Sigmoid colon (tissue), 7 donors: Measurements from ENCODE around the gene DRD5. TPM values are rescaled to one million over a fixed set of nuclear protein-coding genes. Genes with fewer than 3 reads are reported as not detected.

ENCODE experiments used
- DNase-seq: peaks from one replicate; pipeline ENCODE4 v3.0.0-alpha.2; 2019
- H3K27ac ChIP-seq, 4 donors: fragments of 200-600 bp; sonication (generic); one replicate each; pipeline ENCODE4 v1.5.1; 2016 to 2019; ENCODE audit warnings: mild to moderate bottlenecking in 1 of 4
- H3K27me3 ChIP-seq, 3 donors: fragments of 200-600 bp; sonication (generic); one replicate each; pipeline ENCODE4 v1.5.1; 2019; ENCODE audit warnings: mild to moderate bottlenecking in 1 of 3
- H3K36me3 ChIP-seq, 4 donors: fragments of 200-600 bp; sonication (generic); one replicate each; pipeline ENCODE4 v1.5.1; 2016 to 2019
- H3K4me1 ChIP-seq, 4 donors: fragments of 200-600 bp; sonication (generic); one replicate each; pipeline ENCODE4 v1.5.1; 2017 to 2019
- H3K4me3 ChIP-seq, 4 donors: fragments of 200-600 bp; sonication (generic); one replicate each; pipeline ENCODE4 v1.5.1; 2017 to 2019; ENCODE audit warnings: mild to moderate bottlenecking in 2 of 4, moderate library complexity in 1 of 4
- H3K9me3 ChIP-seq, 4 donors: fragments of 200-600 bp in 3 of 4; sonication (generic) in 3 of 4; one replicate each; pipeline versions ENCODE4 v1.5.1 to v1.6.1; 2013 to 2019
- EP300 ChIP-seq, 4 donors: sonication (generic); formaldehyde crosslinking; IDR thresholded peaks; one replicate each; pipeline ENCODE4 v1.6.1; 2017; ENCODE audit warnings: antibody characterized with exemption in 4 of 4
- POLR2A ChIP-seq, 2 donors: fragments of 450-650 bp; IDR thresholded peaks; one replicate each; pipeline ENCODE4 v1.6.1; 2016; ENCODE audit warnings: antibody characterized with exemption in 2 of 2, mild to moderate bottlenecking in 2 of 2, moderate library complexity in 2 of 2
- POLR2AphosphoS5 ChIP-seq, 4 donors: sonication (generic); formaldehyde crosslinking; IDR thresholded peaks; one replicate each; pipeline ENCODE4 v1.6.1; 2017; ENCODE audit warnings: antibody characterized with exemption in 4 of 4
- WGBS, 2 donors: extraction: QIAGEN DNeasy Blood & Tissue Kit; methylation state at CpG; one replicate each; pipeline ENCODE4 v1.1.7; 2013; 5-methylcytosine and 5-hydroxymethylcytosine counted together
- intact Hi-C: fragments of 100-400 bp; cut with DNase I; formaldehyde crosslinking; loops from one replicate; pipeline ENCODE4 v1.15.1; 2023
- polyA plus RNA-seq, 3 donors: library from polyadenylated mRNA; stranded (reverse); fragments of 200-250 nt; gene quantifications; one replicate each; pipeline ENCODE4 v1.2.3, GENCODE V29; 2013
- small RNA-seq, 3 donors: library from RNA; depleted of rRNA; stranded (forward); fragments of <200 nt; gene quantifications; one replicate each; pipeline ENCODE3, GENCODE V24; 2016
- total RNA-seq, 4 donors: library from RNA; depleted of rRNA; stranded (reverse); fragments of >200 nt; gene quantifications; one replicate each; pipeline ENCODE4 v1.1.0, GENCODE V29; 2016
- TF ChIP-seq, protein P1 (sequence below), 4 experiments: fragments of 450-650 bp in 3 of 4; fragments of 200-600 bp in 1 of 4; IDR thresholded peaks; one replicate each; pipeline ENCODE4 v1.5.1; 2016 to 2019; ENCODE audit warnings: antibody characterized with exemption in 4 of 4, mild to moderate bottlenecking in 3 of 4, moderate library complexity in 2 of 4
- donor health status: healthy with polysubstance abuse.
- donor health status: Bipolar disorder and iron deficiency.
- donor health status: healthy.

The DRD5 gene
- total and polyA plus RNA-seq, 7 donors, result 0.03 to 0.54 TPM; not detected in 5

DNA sequence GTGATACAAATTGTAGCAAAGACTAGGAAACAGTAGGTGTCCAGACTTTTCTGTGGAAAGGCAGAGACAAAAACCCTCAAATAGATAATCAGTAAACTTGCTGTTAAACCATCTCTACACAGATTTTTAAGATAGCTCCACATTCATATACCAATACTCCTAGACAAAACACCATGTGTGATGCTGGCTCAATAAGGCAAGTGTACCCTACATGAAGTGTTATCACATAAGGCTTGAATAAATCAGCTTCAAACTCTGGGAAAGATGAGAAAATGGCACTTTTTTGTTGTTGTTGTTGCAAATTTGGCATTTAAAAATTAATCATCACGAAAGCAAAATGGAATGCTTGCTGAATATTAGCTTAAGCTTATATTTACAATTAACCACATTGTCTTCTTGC, 45.1 kb downstream of the DRD5 start:
- Histone ChIP-seq H3K4me3 (no peak overlapping the region), H3K9me3 (no peaks in the 10 kb centered on the region), H3K27me3 (no peaks in the 10 kb centered on the region), H3K4me1 (no peaks in the 10 kb centered on the region), H3K36me3 (no peaks in the 10 kb centered on the region), H3K27ac (no peak overlapping the region)
- WGBS, 2 donors, result 95% methylated on average over 1 of the region's 1 CpG
- no peak for TF ChIP-seq EP300 (IDR thresholded peaks at IDR 0.05)
- no peak for TF ChIP-seq POLR2A (IDR thresholded peaks at IDR 0.05)
- no peak for TF ChIP-seq POLR2AphosphoS5 (IDR thresholded peaks at IDR 0.05)
- TF ChIP-seq, protein P1, sequence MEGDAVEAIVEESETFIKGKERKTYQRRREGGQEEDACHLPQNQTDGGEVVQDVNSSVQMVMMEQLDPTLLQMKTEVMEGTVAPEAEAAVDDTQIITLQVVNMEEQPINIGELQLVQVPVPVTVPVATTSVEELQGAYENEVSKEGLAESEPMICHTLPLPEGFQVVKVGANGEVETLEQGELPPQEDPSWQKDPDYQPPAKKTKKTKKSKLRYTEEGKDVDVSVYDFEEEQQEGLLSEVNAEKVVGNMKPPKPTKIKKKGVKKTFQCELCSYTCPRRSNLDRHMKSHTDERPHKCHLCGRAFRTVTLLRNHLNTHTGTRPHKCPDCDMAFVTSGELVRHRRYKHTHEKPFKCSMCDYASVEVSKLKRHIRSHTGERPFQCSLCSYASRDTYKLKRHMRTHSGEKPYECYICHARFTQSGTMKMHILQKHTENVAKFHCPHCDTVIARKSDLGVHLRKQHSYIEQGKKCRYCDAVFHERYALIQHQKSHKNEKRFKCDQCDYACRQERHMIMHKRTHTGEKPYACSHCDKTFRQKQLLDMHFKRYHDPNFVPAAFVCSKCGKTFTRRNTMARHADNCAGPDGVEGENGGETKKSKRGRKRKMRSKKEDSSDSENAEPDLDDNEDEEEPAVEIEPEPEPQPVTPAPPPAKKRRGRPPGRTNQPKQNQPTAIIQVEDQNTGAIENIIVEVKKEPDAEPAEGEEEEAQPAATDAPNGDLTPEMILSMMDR (IDR thresholded peaks at IDR 0.05), result no peak
- intact Hi-C loops, result no loop called here
- no peak for DNase-seq

DNA sequence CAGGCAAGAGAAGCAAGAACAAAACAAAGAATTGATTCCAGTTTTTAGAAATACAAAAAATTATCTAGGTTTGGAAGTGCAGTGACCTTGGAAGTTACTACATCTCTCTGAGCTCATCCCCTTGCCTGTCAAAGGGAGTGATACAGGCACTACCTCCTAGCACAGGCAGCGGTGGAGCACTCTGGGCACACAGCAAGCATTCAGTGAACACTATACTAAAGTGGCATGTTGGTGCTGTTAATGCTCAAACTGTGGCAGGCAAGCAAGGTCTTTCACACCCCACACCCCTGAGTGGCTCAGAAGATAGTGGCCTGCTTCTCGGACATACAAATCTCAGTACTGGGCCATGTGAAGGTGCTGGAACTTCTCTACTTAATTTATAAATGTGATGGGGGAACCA, 51.2 kb downstream of the DRD5 start:
- Histone ChIP-seq H3K4me3 (no peak overlapping the region), H3K27me3 (no peaks in the 10 kb centered on the region), H3K27ac (no peak overlapping the region), H3K36me3 (no peaks in the 10 kb centered on the region), H3K9me3 (no peaks in the 10 kb centered on the region), H3K4me1 (no peaks in the 10 kb centered on the region)
- intact Hi-C loops, result no loop called here
- TF ChIP-seq EP300 (IDR thresholded peaks at IDR 0.05) (no peak), POLR2AphosphoS5 (IDR thresholded peaks at IDR 0.05) (no peak), POLR2A (IDR thresholded peaks at IDR 0.05) (no peak)
- TF ChIP-seq, protein P1 (IDR thresholded peaks at IDR 0.05), result no peak
- WGBS, 2 donors, result 92 to 94% methylated on average over 2 of the region's 2 CpGs
- no peak for DNase-seq

DNA sequence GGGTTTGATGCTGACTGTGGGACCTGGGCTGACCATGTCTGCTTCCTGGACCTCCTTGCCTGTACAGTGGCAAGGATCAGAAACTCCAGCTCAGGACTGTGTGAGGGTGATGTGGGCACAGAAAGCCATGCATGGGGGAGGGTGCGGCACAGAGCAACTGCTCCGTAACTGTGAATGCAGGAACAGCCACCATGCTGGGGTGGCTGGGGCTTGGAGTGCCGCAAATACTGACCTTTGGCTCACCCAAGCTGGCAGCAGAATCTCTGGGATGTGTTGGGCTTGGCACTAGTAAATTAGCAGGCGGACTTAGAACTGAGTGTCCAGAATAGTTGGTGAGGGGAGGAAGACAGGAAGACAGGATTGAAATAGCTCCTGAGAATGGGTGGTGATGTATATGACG, 52.0 kb downstream of the DRD5 start:
- intact Hi-C loops, result no loop called here
- Histone ChIP-seq H3K36me3 (no peaks in the 10 kb centered on the region), H3K27ac (no peak overlapping the region), H3K4me3 (no peak overlapping the region), H3K4me1 (no peaks in the 10 kb centered on the region), H3K9me3 (no peaks in the 10 kb centered on the region), H3K27me3 (no peaks in the 10 kb centered on the region)
- DNase-seq, result no peak
- no peak for TF ChIP-seq EP300 (IDR thresholded peaks at IDR 0.05)
- no peak for TF ChIP-seq POLR2A (IDR thresholded peaks at IDR 0.05)
- TF ChIP-seq POLR2AphosphoS5 (IDR thresholded peaks at IDR 0.05), result no peak
- TF ChIP-seq, protein P1 (IDR thresholded peaks at IDR 0.05), result no peak
- 91 to 92% methylated on average over 5 of the region's 5 CpGs for WGBS, 2 donors

Small RNA genes within 50 kb of the gene (small RNA-seq; reads per million reads assigned to genes)
- gene RNA5SP154, result 0 reads per million in 3 donors

Other genes with a start within 250 kb of the DRD5 start
- 1 to 10 TPM; 3.9 to 6.7 (median 5.8) TPM for gene SLC2A9, start 239.9 kb downstream of the DRD5 start, total RNA-seq
- 1 to 10 TPM in 1 of 3 donors, under 1 TPM in 1, not detected in 1; 0.92 to 4.8 TPM for gene SLC2A9, start 239.9 kb downstream of the DRD5 start, polyA plus RNA-seq